Endothelial cell (in vitro differentiated cells): ENCODE data around the gene HLA-B. TPM values are rescaled to one million over a fixed set of nuclear protein-coding genes. Genes with fewer than 3 reads are reported as not detected.
"Not testable (repeated sequence)": the region's sequence is repeated elsewhere in the genome, so short reads cannot be mapped to it uniquely, and the experiment has no call there.

ENCODE experiments used
- DNase-seq: peaks from one replicate; pipeline ENCODE4 v3.0.0; 2021; ENCODE audit warnings: low spot score
- H3K27ac Mint-ChIP-seq: one replicate; pipeline ENCODE4 v1.8.0; 2021; ENCODE audit warnings: mixed read lengths, inconsistent platforms; ENCODE audit not compliant: unreplicated experiment
- H3K27me3 Mint-ChIP-seq: one replicate; pipeline ENCODE4 v1.8.0; 2021; ENCODE audit warnings: mild to moderate bottlenecking, moderate library complexity, mixed read lengths, inconsistent platforms; ENCODE audit not compliant: unreplicated experiment
- H3K36me3 Mint-ChIP-seq: one replicate; pipeline ENCODE4 v1.8.0; 2021; ENCODE audit warnings: mild to moderate bottlenecking, low read depth, mixed read lengths, inconsistent platforms; ENCODE audit not compliant: unreplicated experiment
- H3K4me1 Mint-ChIP-seq: one replicate; pipeline ENCODE4 v1.8.0; 2021; ENCODE audit warnings: mild to moderate bottlenecking, mixed read lengths, inconsistent platforms; ENCODE audit not compliant: unreplicated experiment
- H3K4me3 Mint-ChIP-seq: one replicate; pipeline ENCODE4 v1.8.0; 2021; ENCODE audit warnings: mild to moderate bottlenecking, mixed read lengths, inconsistent platforms; ENCODE audit not compliant: unreplicated experiment
- H3K9me3 Mint-ChIP-seq: one replicate; pipeline ENCODE4 v1.8.0; 2021; ENCODE audit warnings: mixed read lengths, inconsistent platforms; ENCODE audit not compliant: unreplicated experiment
- long read RNA-seq: library from polyadenylated mRNA; unstranded; transcript quantifications from one replicate; pipeline ENCODE4 v2.0.0, GENCODE V29; 2020; ENCODE audit not compliant: unreplicated experiment
- total RNA-seq: library from RNA; stranded (reverse); fragmentation: NEBNext Ultra II Directional; extraction: Animal tissue kit (Norgen Biotek cat#: 25700); gene quantifications from one replicate; pipeline ENCODE4 v1.2.1, GENCODE V29; 2021; ENCODE audit not compliant: unreplicated experiment
- TF ChIP-seq, protein P1 (sequence below): fragments of 200-600 bp; sonication (generic); IDR thresholded peaks from one replicate; pipeline ENCODE4 v1.5.0; 2021; ENCODE audit warnings: antibody characterized with exemption; ENCODE audit not compliant: unreplicated experiment

Gene HLA-B
- total RNA-seq = 301 TPM
- long read RNA-seq, transcript HLA-B-249 (8 exons, 1,547 nt) = major isoform, 185 of 210 reads
- long read RNA-seq, partial matches to known transcripts = 15 of 210 reads
- long read RNA-seq, other reads (novel, unspliced or antisense) = 10 of 210 reads

DNA sequence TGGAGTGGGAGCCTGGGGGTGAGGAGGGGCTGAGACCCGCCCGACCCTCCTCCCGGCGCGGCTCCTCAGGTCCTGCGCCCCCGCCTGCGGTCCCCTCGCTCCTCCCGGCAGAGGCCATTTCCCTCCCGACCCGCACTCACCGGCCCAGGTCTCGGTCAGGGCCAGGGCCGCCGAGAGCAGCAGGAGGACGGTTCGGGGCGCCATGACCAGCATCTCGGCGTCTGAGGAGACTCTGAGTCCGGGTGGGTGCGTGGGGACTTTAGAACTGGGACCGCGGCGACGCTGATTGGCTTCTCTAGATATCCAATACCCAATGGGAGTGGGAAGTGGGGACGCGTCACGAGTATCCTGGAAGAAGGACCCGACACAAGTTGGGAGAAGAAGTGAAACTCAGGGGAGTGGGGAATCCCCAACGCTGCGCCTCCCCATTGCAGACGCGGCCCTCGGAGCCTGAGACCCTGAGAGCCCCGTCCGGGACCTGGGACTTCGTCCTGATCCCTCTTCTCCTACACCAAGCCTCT, at the start of gene HLA-B:
Gene HLA-B, minus strand, starts transcription at position 234 of the 521 bp plus-strand sequence. Its CDS starts 21 bp downstream, at position 213.
- DNase-seq = no peak

DNA sequence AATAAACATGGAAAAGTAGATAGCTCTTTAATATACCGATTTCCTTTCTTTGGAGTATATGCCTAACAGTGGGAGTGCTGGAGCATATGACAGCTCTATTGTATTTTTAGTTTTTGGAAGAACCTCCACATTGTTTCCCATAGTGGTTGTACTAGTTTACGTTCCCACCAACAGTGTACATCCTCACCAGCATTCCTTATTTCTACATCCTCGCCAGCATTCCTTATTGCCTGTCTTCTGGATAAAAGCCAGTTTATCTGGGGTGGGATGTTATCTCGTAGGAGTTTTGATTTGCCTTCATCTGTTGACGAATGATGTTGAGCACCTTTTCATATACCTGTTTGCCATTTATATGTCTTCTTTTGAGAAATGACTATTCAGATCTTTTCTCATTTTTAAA, 49.0 kb upstream of the HLA-B start:
- Mint-ChIP-seq H3K27ac (no peak overlapping the region), H3K4me3 (peak overlapping the region; percentile 19)

More for the DNA sequence above, at the start of gene HLA-B:
- TF ChIP-seq, protein P1, sequence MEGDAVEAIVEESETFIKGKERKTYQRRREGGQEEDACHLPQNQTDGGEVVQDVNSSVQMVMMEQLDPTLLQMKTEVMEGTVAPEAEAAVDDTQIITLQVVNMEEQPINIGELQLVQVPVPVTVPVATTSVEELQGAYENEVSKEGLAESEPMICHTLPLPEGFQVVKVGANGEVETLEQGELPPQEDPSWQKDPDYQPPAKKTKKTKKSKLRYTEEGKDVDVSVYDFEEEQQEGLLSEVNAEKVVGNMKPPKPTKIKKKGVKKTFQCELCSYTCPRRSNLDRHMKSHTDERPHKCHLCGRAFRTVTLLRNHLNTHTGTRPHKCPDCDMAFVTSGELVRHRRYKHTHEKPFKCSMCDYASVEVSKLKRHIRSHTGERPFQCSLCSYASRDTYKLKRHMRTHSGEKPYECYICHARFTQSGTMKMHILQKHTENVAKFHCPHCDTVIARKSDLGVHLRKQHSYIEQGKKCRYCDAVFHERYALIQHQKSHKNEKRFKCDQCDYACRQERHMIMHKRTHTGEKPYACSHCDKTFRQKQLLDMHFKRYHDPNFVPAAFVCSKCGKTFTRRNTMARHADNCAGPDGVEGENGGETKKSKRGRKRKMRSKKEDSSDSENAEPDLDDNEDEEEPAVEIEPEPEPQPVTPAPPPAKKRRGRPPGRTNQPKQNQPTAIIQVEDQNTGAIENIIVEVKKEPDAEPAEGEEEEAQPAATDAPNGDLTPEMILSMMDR = no peak
- H3K4me1 Mint-ChIP-seq = peaks cover 9% of the 10 kb centered on the region
- peaks cover 20% of the 10 kb centered on the region for H3K36me3 Mint-ChIP-seq
- H3K27ac Mint-ChIP-seq = no peak within 1 kb of the TSS
- no peaks in the 10 kb centered on the region for H3K9me3 Mint-ChIP-seq
- H3K4me3 Mint-ChIP-seq = peak within 1 kb of the TSS; percentile 91
- peaks cover 4% of the 10 kb centered on the region for H3K27me3 Mint-ChIP-seq

DNA sequence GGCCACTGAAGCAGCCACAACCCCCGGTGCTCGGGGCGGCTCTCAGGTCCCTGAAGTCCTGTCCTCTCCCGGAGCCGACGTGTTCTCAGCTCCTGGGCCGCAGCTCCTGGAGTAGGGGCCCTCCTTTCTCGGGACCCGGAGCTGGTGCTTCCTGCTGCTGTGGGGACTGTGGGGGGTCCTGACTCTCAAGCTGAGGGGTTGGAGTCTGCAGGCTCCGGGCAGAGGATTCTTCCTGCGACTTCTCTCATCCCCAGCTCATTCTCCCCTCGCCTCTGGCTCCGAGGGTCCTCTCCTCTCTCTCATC, 47.0 kb upstream of the HLA-B start:
- H3K27ac Mint-ChIP-seq, DNase-seq, H3K9me3 Mint-ChIP-seq, H3K36me3 Mint-ChIP-seq: not testable (repeated sequence)
- Mint-ChIP-seq H3K4me1 (peaks cover 32% of the 10 kb centered on the region), H3K4me3 (peak overlapping the region; percentile 98), H3K27me3 (peaks cover 10% of the 10 kb centered on the region)

More for the DNA sequence above, 49.0 kb upstream of the HLA-B start:
- TF ChIP-seq, protein P1 = no peak
- peaks cover 47% of the 10 kb centered on the region for H3K4me1 Mint-ChIP-seq
- H3K9me3 Mint-ChIP-seq = no peaks in the 10 kb centered on the region
- peaks cover 8% of the 10 kb centered on the region for H3K27me3 Mint-ChIP-seq
- peaks cover 16% of the 10 kb centered on the region for H3K36me3 Mint-ChIP-seq
- no peak for DNase-seq

DNA sequence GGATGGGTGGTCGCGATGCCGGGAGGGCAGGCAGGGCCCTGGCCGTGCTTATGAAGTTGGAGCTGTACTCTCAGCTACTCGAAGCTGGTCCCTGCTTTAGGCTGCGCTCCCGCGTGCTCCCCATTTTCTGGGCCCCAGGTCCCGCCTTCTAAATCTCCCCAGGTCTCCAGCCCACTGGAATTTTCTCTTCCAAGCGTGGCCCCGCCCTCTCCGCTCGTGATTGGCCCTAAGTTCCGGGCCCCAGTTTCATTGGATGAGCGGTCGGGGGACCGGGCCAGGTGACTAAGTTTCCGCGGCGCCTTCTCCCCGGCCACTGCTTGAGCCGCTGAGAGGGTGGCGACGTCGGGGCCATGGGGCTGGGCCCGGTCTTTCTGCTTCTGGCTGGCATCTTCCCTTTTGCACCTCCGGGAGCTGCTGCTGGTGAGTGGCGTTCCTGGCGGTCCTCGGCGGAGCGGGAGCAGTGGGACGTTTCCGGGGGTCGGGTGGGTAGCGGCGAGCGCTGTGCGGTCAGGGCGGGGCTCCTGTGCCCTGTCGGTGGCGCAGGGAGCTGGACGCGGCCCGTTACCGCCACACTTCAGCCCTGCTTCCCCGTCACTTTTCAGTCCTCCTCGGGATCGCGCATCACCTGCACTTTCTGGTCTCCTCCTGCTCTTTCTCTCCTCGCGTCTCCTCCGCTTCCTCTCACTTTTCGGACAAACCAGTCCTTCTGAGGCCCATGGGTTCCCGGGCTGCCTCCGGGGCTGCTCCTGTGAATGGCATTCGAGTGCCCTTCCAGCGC, 46.5 kb upstream of the HLA-B start, which contains the start of gene MICA:
Gene MICA, plus strand, starts transcription at position 313 of the 778 bp plus-strand sequence. Its CDS starts 38 bp downstream, at position 351.
- H3K4me1 Mint-ChIP-seq = peaks cover 35% of the 10 kb centered on the region
- no peaks in the 10 kb centered on the region for H3K9me3 Mint-ChIP-seq
- peak; percentile 78 for DNase-seq
- peaks cover 10% of the 10 kb centered on the region for H3K27me3 Mint-ChIP-seq
- H3K27ac Mint-ChIP-seq = peak within 1 kb of the TSS; percentile 77
- H3K36me3 Mint-ChIP-seq = peaks cover 9% of the 10 kb centered on the region
- peak within 1 kb of the TSS; percentile 98 for H3K4me3 Mint-ChIP-seq
- TF ChIP-seq, protein P1 = no peak

DNA sequence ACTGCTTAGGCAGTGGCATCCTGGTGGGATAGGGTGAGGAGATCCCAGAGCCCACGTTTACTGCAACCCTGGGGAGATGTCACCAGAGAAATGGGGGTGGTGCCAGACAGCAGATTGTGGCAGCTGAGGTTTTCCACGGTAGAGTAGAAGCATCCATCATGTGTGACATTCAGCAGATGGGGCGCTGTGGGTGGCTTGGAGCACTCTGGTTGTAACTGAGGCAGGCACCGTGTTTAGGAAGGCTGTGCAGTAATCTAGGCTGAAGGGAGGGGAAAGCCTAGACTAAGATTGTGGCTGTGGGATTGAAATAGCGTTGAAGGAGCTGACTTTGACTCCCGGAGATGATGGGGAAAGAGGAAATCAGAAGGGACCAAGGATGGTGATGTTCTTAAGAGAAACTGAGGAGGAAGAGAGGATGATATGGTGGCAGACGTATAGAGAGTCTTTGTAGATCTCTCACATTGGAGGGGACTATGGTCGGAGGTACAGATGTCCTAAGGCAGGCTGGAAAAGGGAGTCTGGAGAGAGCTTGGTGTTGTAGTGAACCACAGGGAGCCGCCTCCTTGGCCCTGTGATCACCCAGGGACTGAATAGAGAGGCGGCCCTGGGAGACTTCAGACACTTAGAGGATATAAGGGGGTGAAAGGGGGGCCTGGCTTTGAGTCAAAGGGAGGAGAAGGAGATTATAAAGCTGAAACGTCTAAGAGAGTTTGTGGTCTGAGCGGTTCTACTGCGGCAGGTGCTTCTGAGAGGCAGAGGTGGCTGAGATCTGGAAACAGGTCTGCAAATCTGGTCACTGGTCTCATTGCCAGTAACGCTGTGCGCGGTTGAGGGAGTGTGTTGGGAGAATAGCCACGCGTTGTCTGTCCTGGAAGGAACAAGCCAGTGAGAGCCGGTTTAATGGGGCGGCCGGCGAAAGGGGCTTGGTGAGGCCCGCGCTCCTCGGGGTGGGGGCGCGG, 45.6 kb upstream of the HLA-B start:
- peak; percentile 15 for DNase-seq
- Mint-ChIP-seq H3K4me1 (peaks cover 35% of the 10 kb centered on the region), H3K9me3 (no peaks in the 10 kb centered on the region), H3K4me3 (peak overlapping the region; percentile 94), H3K27me3 (peaks cover 10% of the 10 kb centered on the region), H3K36me3 (peaks cover 9% of the 10 kb centered on the region), H3K27ac (peak overlapping the region; percentile 77)
- TF ChIP-seq, protein P1 = no peak
